Osteoblast (primary cell): Measurements from ENCODE around the gene TBX3. TPM values are rescaled to one million over a fixed set of nuclear protein-coding genes. Genes with fewer than 3 reads are reported as not detected.

Experiments
- DNase-seq: peaks from one replicate; pipeline ENCODE4 v3.0.0; 2011; ENCODE audit warnings: low spot score, mixed read lengths; ENCODE audit not compliant: insufficient read length; ENCODE audit errors: missing footprints
- H2AFZ ChIP-seq: 2 replicates; pipeline ENCODE4 v1.6.0; 2011; ENCODE audit warnings: mild to moderate bottlenecking, low read length
- H3K27ac ChIP-seq: 2 replicates; pipeline ENCODE4 v1.5.1; 2011; ENCODE audit warnings: mild to moderate bottlenecking, low read depth, low read length, moderate library complexity
- H3K27me3 ChIP-seq: 2 replicates; pipeline ENCODE4 v1.6.0; 2012; ENCODE audit warnings: mild to moderate bottlenecking, control low read depth, inconsistent platforms, low read length, moderate library complexity; ENCODE audit not compliant: insufficient read depth
- H3K36me3 ChIP-seq: 2 replicates; pipeline ENCODE4 v1.5.1; 2011; ENCODE audit warnings: mild to moderate bottlenecking, low read length, control low read depth, moderate library complexity; ENCODE audit not compliant: insufficient read depth
- H3K4me1 ChIP-seq: 2 replicates; pipeline ENCODE4 v1.5.1; 2011; ENCODE audit warnings: mild to moderate bottlenecking, low read length, control low read depth, moderate library complexity; ENCODE audit not compliant: insufficient read depth
- H3K4me2 ChIP-seq: 2 replicates; pipeline ENCODE4 v1.6.0; 2011; ENCODE audit warnings: mild to moderate bottlenecking, low read length; ENCODE audit not compliant: insufficient read depth
- H3K4me3 ChIP-seq: fragments of 200-600 bp; sonication (generic); 3 replicates; pipeline ENCODE4 v1.5.1; 2012; ENCODE audit warnings: mild to moderate bottlenecking, low read length, inconsistent platforms; ENCODE audit not compliant: insufficient read depth
- H3K79me2 ChIP-seq: 2 replicates; pipeline ENCODE4 v1.6.0; 2012; ENCODE audit warnings: mild to moderate bottlenecking, low read length, control low read depth, inconsistent platforms; ENCODE audit not compliant: insufficient read depth
- H3K9me3 ChIP-seq: 2 replicates; pipeline ENCODE4 v1.5.1; 2011; ENCODE audit warnings: low read depth, low read length, control low read depth
- H4K20me1 ChIP-seq: 2 replicates; pipeline ENCODE4 v1.6.0; 2012; ENCODE audit warnings: mild to moderate bottlenecking, low read length, control low read depth; ENCODE audit not compliant: insufficient read depth
- CTCF ChIP-seq: IDR thresholded peaks from 2 replicates; pipeline ENCODE4 v1.5.1; 2011; ENCODE audit warnings: mild to moderate bottlenecking, low read depth, low read length, moderate library complexity; ENCODE audit errors: extremely low read depth
- total RNA-seq: library from RNA; depleted of rRNA; stranded (reverse); fragments of >200 nt; gene quantifications from 2 replicates; pipeline ENCODE4 v1.2.3, GENCODE V29; 2012

The TBX3 gene
- total RNA-seq, 1 donor: 11.9 TPM

DNA sequence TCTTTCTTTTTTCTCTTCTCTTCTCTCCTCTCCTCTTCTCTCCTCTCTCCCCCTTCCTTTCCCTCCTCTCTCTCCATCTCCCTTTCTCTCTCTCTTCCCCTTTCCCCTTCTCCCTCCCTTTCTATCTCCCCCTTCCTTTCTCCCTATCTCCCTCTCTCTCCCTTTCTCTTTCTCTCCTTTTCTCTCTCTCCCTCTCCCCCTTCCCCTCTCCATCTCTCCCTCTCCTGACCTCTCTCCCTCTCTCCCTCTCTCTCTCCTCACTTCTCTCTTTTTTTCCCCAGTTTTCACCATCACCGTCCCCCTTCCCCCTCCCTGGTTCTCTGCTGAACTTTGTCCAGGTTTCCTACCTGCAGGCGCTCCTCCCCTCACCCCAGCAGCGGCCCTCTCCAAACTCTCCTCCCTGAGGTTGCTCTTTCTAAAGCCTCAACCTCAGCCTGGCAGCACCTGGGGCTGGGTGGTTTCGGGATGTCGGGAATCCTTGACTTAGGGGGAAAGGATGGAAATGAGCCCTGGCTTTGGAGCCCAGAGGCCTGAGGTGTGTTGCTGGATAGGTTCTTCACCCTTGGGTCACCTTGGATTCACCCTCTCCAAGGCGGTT is 14.7 kb upstream of the TBX3 start:
- no peaks in the 10 kb centered on the region for H4K20me1 ChIP-seq
- no peak overlapping the region for H3K4me3 ChIP-seq
- no peak for TF ChIP-seq CTCF
- peaks cover 98% of the 10 kb centered on the region for H3K27me3 ChIP-seq
- no peak overlapping the region for H3K27ac ChIP-seq
- H3K36me3 ChIP-seq: no peaks in the 10 kb centered on the region
- peak overlapping the region; percentile 36 for H3K4me2 ChIP-seq
- no peaks in the 10 kb centered on the region for H3K79me2 ChIP-seq
- DNase-seq: peak; percentile 42
- H3K4me1 ChIP-seq: no peaks in the 10 kb centered on the region
- no peaks in the 10 kb centered on the region for H3K9me3 ChIP-seq
- H2AFZ ChIP-seq: no peak overlapping the region

DNA sequence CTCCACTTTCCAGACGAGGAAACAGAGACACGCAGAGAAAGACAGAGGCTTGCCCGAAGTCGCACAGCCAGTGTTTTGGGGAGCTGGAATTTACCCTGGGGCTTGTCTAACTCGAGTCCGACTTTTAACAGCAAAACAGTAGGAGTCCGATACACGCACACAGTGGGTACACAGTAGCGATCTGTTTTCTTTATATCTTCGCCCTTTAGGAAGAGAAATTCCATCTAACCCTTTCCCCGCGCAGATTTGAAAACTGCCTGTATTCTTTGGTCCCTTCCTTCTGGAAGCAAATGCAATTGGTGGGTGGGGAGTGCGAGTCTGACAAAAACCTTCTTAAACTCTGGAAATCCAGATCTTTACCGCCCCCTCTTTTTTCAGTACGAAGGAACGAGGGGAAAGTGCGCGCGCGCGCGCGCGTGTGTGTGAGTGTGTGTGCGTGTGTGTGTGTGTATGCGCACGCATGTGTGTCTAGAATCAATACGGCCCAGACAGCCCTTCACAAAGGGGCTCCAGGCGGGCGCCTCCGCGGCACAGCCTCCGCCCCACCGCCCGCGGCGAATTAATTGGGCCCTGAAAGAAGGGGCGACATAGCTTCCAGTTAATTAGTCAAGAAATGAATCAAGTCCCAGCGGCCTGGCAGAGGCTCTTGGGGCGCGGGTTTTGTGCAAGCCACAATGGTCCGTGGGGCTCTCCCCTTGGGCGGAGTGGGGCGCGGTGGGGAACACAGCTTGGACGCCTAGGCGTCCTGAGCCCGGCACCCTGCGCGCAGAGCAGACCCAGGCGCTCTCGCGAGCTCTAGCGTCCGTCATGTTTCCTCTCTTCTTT is 14.0 kb upstream of the TBX3 start:
- no peak overlapping the region for H3K27ac ChIP-seq

DNA sequence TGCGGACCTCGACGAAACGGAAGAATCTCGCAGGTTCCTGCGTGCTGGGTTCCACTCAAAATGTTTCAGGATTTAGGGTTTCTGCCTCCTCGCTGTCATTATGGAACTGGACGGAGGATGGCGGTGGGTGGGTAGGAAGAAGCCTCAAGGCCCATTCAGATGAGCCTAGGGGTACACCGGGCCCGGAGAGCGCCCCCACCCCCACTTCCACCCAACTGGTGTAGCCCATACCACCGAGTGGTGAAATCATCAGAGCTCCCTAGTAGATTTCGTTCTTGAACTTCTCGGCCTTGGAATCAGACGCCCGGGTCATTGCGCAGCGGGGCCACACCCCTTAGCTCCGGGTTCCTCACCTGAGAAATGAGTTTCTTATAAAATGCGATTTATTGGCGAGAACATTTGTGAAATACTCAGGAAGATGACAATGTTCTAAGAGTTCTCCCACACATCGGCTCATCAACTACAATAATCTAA is 13.3 kb upstream of the TBX3 start:
- H3K36me3 ChIP-seq: no peaks in the 10 kb centered on the region
- H2AFZ ChIP-seq: no peak overlapping the region
- no peak overlapping the region for H3K4me2 ChIP-seq

More for the DNA sequence above, 14.0 kb upstream of the TBX3 start:
- peaks cover 99% of the 10 kb centered on the region for H3K27me3 ChIP-seq
- H3K4me2 ChIP-seq: peak overlapping the region; percentile 36
- H3K79me2 ChIP-seq: no peaks in the 10 kb centered on the region
- no peaks in the 10 kb centered on the region for H3K9me3 ChIP-seq
- H2AFZ ChIP-seq: no peak overlapping the region
- DNase-seq: peak; percentile 65
- no peak for TF ChIP-seq CTCF
- peak overlapping the region; percentile 30 for H3K4me3 ChIP-seq
- no peaks in the 10 kb centered on the region for H4K20me1 ChIP-seq
- no peaks in the 10 kb centered on the region for H3K4me1 ChIP-seq
- no peaks in the 10 kb centered on the region for H3K36me3 ChIP-seq

More for the DNA sequence above, 13.3 kb upstream of the TBX3 start:
- Histone ChIP-seq H4K20me1 (no peaks in the 10 kb centered on the region), H3K79me2 (no peaks in the 10 kb centered on the region), H3K27me3 (peaks cover 99% of the 10 kb centered on the region), H3K27ac (no peak overlapping the region), H3K4me3 (no peak overlapping the region), H3K9me3 (no peaks in the 10 kb centered on the region), H3K4me1 (no peaks in the 10 kb centered on the region)
- TF ChIP-seq CTCF: no peak
- peak; percentile 81 for DNase-seq
